ENCODE results near the gene POLR3GL. TPM values are rescaled to one million over a fixed set of nuclear protein-coding genes. Genes with fewer than 3 reads are reported as not detected.

Gene POLR3GL
- total and polyA plus RNA-seq, 7 experiments from 2014 or later, result 20.7 to 113 (median 33.9) TPM

DNA sequence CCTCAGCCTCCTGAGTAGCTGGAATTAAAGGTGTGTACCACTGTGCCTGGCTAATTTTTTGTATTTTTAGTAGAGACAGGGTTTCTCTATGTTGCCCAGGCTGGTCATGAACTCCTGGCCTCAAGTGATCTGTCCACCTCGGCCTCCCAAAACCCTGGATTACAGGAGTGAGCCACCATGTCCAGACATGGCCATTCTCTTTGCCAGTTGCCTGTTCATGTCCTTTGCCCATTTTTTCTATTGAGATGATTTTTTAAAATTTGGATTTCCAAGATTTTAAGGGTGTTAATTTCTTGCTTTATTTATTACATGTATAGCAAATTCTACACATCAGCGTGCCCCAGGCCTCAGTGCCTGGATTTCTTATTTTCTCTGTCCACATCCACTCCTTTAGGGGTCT is 2.8 kb downstream of the POLR3GL start:
- Mint-ChIP-seq H3K4me3 (peak overlapping the region in 6 of 10 donors; percentile 29 to 58 (median 42)), H3K9me3 (peaks cover 0 to 8% (median 3%) of the 10 kb centered on the region in 11 donors), H3K4me1 (peaks cover 28 to 63% (median 53%) of the 10 kb centered on the region in 7 donors), H3K27ac (no peak overlapping the region), H3K27me3 (no peaks in the 10 kb centered on the region), H3K36me3 (peaks cover 0 to 13% (median 11%) of the 10 kb centered on the region in 5 donors)
- intact Hi-C loops (cut with micrococcal nuclease), result no loop called here
- DNase-seq (no peak), ATAC-seq (no peak)
- no peaks in the 10 kb centered on the region for H3K36me3 ChIP-seq (ENCODE audit: control insufficient read depth in 2 of 3, insufficient read depth in 3 of 3, low read length in 3 of 3)
- no peak overlapping the region for H3K27ac ChIP-seq (ENCODE audit: low read depth, low read length)
- no peaks in the 10 kb centered on the region for H3K27me3 ChIP-seq (ENCODE audit: control insufficient read depth in 2 of 2, insufficient read depth in 2 of 2, low read length in 2 of 2)
- H3K4me1 ChIP-seq (ENCODE audit: control insufficient read depth in 2 of 2, insufficient read depth in 2 of 2, low read length in 2 of 2), result peaks cover 14 to 21% of the 10 kb centered on the region in 2 donors
- ChIA-PET CTCF (interaction anchor here (0.6 to 6.2 kb wide), 5 partner anchors 9 to 76 kb away, joined by 3 to 56 read pairs (median 3); partner anchors contain the start of genes LIX1L and RBM8A), POLR2A (interaction anchor here (0.6 to 8.0 kb wide), 10 partner anchors 9 to 98 kb away, joined by 3 to 164 read pairs (median 4); partner anchors contain the start of genes LIX1L and TXNIP)
- H3K4me3 ChIP-seq (ENCODE audit: low read length), result no peak overlapping the region
- no peaks in the 10 kb centered on the region for H3K9me3 ChIP-seq (ENCODE audit: control insufficient read depth in 2 of 3, low read length in 3 of 3)

- H3K27ac Mint-ChIP-seq, result peak overlapping the region in 3 of 9 donors; percentile 26 to 67 (median 55)
- peaks cover 0 to 3% (median under 1%) of the 10 kb centered on the region in 11 donors for H3K9me3 Mint-ChIP-seq
- Histone ChIP-seq H3K27ac (ENCODE audit: low read depth, low read length) (no peak overlapping the region), H3K36me3 (ENCODE audit: control insufficient read depth in 2 of 3, insufficient read depth in 3 of 3, low read length in 3 of 3) (peaks cover 0 to 6% (median 0%) of the 10 kb centered on the region in 3 experiments), H3K4me3 (ENCODE audit: low read length) (no peak overlapping the region), H3K4me1 (ENCODE audit: control insufficient read depth in 2 of 2, insufficient read depth in 2 of 2, low read length in 2 of 2) (peaks cover 5 to 7% of the 10 kb centered on the region in 2 donors), H3K27me3 (ENCODE audit: control insufficient read depth in 2 of 2, insufficient read depth in 2 of 2, low read length in 2 of 2) (no peaks in the 10 kb centered on the region), H3K9me3 (ENCODE audit: control insufficient read depth in 2 of 3, low read length in 3 of 3) (no peaks in the 10 kb centered on the region)
- DNase-seq, result no peak
- H3K36me3 Mint-ChIP-seq, result peaks cover 4 to 12% (median 10%) of the 10 kb centered on the region in 5 donors
- H3K27me3 Mint-ChIP-seq, result no peaks in the 10 kb centered on the region
- POLR2A ChIA-PET, result interaction anchor here (0.5 to 2.0 kb wide), 8 partner anchors 8 to 1074 kb away, joined by 3 to 15 read pairs (median 4); partner anchors contain the start of genes ANKRD34A, POLR3GL and TXNIP
- CTCF ChIA-PET, result interaction anchor here (0.7 to 1.6 kb wide), 3 partner anchors 9 to 126 kb away, joined by 3 to 8 read pairs (median 4); partner anchors contain the start of genes ANKRD34A and POLR3GL
- peak overlapping the region in 1 of 10 donors; percentile 34 for H3K4me3 Mint-ChIP-seq
- no peak for ATAC-seq
- peaks cover 15 to 56% (median 43%) of the 10 kb centered on the region in 7 donors for H3K4me1 Mint-ChIP-seq
- intact Hi-C loops (cut with micrococcal nuclease), result no loop called here
Observed at GRCh38 chr1:145972580-145972979, 8.1 kb downstream of the POLR3GL start.

DNA sequence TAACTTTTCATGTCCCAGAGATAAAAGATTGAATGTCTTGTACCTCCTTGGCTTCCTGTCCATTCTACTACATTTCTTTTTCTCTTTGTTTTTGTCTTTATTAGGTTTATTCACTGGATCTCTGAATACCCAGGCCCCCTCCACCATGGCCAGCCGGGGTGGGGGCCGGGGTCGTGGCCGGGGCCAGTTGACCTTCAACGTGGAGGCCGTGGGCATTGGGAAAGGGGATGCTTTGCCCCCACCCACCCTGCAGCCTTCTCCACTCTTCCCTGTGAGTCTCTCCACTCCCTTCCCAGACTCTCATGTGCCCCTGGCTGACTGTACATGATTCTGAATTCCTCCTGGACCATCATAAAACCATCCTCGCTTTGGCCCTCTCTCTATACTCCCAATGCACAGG is 10.2 kb downstream of the POLR3GL start:
- no peak overlapping the region for H3K27ac ChIP-seq (ENCODE audit: low read depth, low read length)
- H3K36me3 Mint-ChIP-seq, result peaks cover 2 to 8% (median 6%) of the 10 kb centered on the region in 5 donors
- peaks cover 0 to 6% (median 0%) of the 10 kb centered on the region in 3 experiments for H3K36me3 ChIP-seq (ENCODE audit: control insufficient read depth in 2 of 3, insufficient read depth in 3 of 3, low read length in 3 of 3)
- no peaks in the 10 kb centered on the region for H3K9me3 Mint-ChIP-seq
- no peaks in the 10 kb centered on the region for H3K27me3 Mint-ChIP-seq
- CTCF ChIA-PET, result no interaction called here
- H3K4me1 ChIP-seq (ENCODE audit: control insufficient read depth in 2 of 2, insufficient read depth in 2 of 2, low read length in 2 of 2), result peaks cover 26 to 29% of the 10 kb centered on the region in 2 donors
- intact Hi-C loops (cut with micrococcal nuclease), result loop anchor here in 1 of 2 donors (5.0 kb wide), 1 partner anchor 57 kb away; the partner anchor contains the start of gene PEX11B
- H3K9me3 ChIP-seq (ENCODE audit: control insufficient read depth in 2 of 3, low read length in 3 of 3), result no peaks in the 10 kb centered on the region
- no peaks in the 10 kb centered on the region for H3K27me3 ChIP-seq (ENCODE audit: control insufficient read depth in 2 of 2, insufficient read depth in 2 of 2, low read length in 2 of 2)
- peaks cover 5 to 41% (median 31%) of the 10 kb centered on the region in 7 donors for H3K4me1 Mint-ChIP-seq
- no peak for DNase-seq
- POLR2A ChIA-PET, result interaction anchor here (1.1 to 24.3 kb wide), 2 partner anchors 11 to 30 kb away, joined by 3 to 1779 read pairs; partner anchors contain the start of genes ANKRD34A, HJV and TXNIP
- peak overlapping the region in 6 of 9 donors; percentile 49 to 85 (median 70) for H3K27ac Mint-ChIP-seq
- no peak overlapping the region for H3K4me3 ChIP-seq (ENCODE audit: low read length)
- ATAC-seq, result no peak
- H3K4me3 Mint-ChIP-seq, result no peak overlapping the region

DNA sequence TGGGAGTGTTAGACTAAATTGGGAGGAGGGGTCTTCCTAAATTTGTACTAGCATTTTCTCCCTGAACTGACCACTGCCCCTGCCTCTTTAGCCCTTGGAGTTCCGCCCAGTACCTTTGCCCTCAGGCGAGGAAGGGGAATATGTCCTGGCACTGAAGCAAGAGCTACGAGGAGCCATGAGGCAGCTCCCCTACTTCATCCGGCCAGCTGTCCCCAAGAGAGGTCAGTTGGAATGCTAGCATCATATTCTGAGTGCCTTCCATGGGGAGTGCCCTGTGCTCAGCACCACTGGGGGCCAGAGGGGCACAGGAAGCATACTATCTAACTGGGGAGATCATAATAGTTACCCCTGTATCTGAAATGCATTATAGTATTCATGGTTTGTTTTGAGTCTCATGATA is 10.7 kb downstream of the POLR3GL start:
- POLR2A ChIA-PET, result interaction anchor here (1.1 to 24.3 kb wide), 2 partner anchors 11 to 29 kb away, joined by 3 to 1779 read pairs; partner anchors contain the start of genes ANKRD34A, HJV and TXNIP
- intact Hi-C loops (cut with micrococcal nuclease), result loop anchor here in 1 of 2 donors (5.0 kb wide), 1 partner anchor 58 kb away; the partner anchor contains the start of gene PEX11B
- Histone ChIP-seq H3K27me3 (ENCODE audit: control insufficient read depth in 2 of 2, insufficient read depth in 2 of 2, low read length in 2 of 2) (no peaks in the 10 kb centered on the region), H3K4me3 (ENCODE audit: low read length) (no peak overlapping the region), H3K4me1 (ENCODE audit: control insufficient read depth in 2 of 2, insufficient read depth in 2 of 2, low read length in 2 of 2) (peaks cover 30 to 31% of the 10 kb centered on the region in 2 donors), H3K9me3 (ENCODE audit: control insufficient read depth in 2 of 3, low read length in 3 of 3) (no peaks in the 10 kb centered on the region), H3K27ac (ENCODE audit: low read depth, low read length) (no peak overlapping the region), H3K36me3 (ENCODE audit: control insufficient read depth in 2 of 3, insufficient read depth in 3 of 3, low read length in 3 of 3) (peaks cover 0 to 6% (median 0%) of the 10 kb centered on the region in 3 experiments)
- H3K9me3 Mint-ChIP-seq, result no peaks in the 10 kb centered on the region
- peaks cover 0 to 6% (median 5%) of the 10 kb centered on the region in 5 donors for H3K36me3 Mint-ChIP-seq
- H3K27me3 Mint-ChIP-seq, result no peaks in the 10 kb centered on the region
- peaks cover 1 to 36% (median 28%) of the 10 kb centered on the region in 7 donors for H3K4me1 Mint-ChIP-seq
- H3K4me3 Mint-ChIP-seq, result no peak overlapping the region
- H3K27ac Mint-ChIP-seq, result peak overlapping the region in 7 of 9 donors; percentile 5 to 70 (median 61)
- no peak for DNase-seq
- ATAC-seq, result no peak
- CTCF ChIA-PET, result no interaction called here

DNA sequence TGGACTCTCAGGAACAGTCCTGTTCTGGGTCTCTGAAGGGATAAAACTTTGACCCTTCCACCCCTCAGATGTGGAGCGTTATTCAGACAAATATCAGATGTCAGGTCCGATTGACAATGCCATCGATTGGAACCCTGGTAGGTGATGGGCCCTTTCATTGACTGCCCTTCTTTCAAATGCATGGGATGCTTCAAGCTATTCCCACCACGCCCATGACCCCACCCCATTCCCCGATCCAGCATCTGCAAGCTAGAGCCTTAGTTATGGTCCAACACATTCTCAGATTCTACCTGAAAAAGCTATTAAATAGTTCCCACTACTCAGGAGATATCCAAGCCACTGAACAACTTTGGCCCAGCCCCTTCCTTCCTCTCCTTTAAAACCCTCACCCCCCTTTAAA is 12.5 kb downstream of the POLR3GL start:
- Histone ChIP-seq H3K4me3 (ENCODE audit: low read length) (no peak overlapping the region), H3K27ac (ENCODE audit: low read depth, low read length) (peak overlapping the region; percentile 82), H3K9me3 (ENCODE audit: control insufficient read depth in 2 of 3, low read length in 3 of 3) (no peaks in the 10 kb centered on the region), H3K4me1 (ENCODE audit: control insufficient read depth in 2 of 2, insufficient read depth in 2 of 2, low read length in 2 of 2) (peaks cover 47 to 48% of the 10 kb centered on the region in 2 donors), H3K36me3 (ENCODE audit: control insufficient read depth in 2 of 3, insufficient read depth in 3 of 3, low read length in 3 of 3) (peaks cover 0 to 6% (median 0%) of the 10 kb centered on the region in 3 experiments), H3K27me3 (ENCODE audit: control insufficient read depth in 2 of 2, insufficient read depth in 2 of 2, low read length in 2 of 2) (no peaks in the 10 kb centered on the region)
- no peak for DNase-seq
- peaks cover 18 to 31% (median 24%) of the 10 kb centered on the region in 7 donors for H3K4me1 Mint-ChIP-seq
- no peaks in the 10 kb centered on the region for H3K27me3 Mint-ChIP-seq
- H3K9me3 Mint-ChIP-seq, result no peaks in the 10 kb centered on the region
- H3K36me3 Mint-ChIP-seq, result peaks cover 0 to 6% (median 5%) of the 10 kb centered on the region in 5 donors
- no peak overlapping the region for H3K4me3 Mint-ChIP-seq
- intact Hi-C loops (cut with micrococcal nuclease), result loop anchor here (1.0 to 5.0 kb wide), 10 partner anchors 29 to 132 kb away; partner anchors contain the start of genes PEX11B (in 2 of the 2), NUDT17 (in 1 of the 2) and RBM8A (in 1 of the 2)
- no peak for ATAC-seq
- CTCF ChIA-PET, result interaction anchor here (0.7 to 8.1 kb wide), 14 partner anchors 9 to 132 kb away, joined by 3 to 233 read pairs (median 6); partner anchors contain the start of genes ANKRD34A, HJV, LIX1L and NUDT17
- H3K27ac Mint-ChIP-seq, result no peak overlapping the region
- POLR2A ChIA-PET, result interaction anchor here (0.8 to 24.3 kb wide), 9 partner anchors 9 to 131 kb away, joined by 3 to 1779 read pairs (median 12); partner anchors contain the start of genes ANKRD34A, HJV, LIX1L and NUDT17
